ENCODE results near the gene UVRAG. TPM values are rescaled to one million over a fixed set of nuclear protein-coding genes. Genes with fewer than 3 reads are reported as not detected.

The UVRAG gene
- total RNA-seq, 1 donor, result 28.2 TPM

DNA sequence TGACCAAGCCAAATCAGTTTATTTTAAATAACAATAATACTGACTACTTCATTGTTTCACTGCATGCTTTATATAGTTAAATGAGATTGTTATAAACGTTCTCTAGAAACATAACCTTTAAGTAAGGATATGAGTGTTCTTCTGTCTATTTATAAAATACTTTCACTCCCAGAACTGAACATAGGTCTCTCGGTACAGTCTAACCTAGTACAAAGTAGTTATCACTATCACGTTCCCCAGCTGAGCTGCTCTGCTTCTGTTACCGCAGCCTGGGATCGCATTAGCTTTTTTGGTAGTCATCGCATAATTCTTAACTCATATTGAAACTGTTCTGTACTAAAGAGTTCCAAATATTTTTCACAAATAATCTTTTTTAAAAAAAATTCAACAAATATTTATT lies 247.7 kb downstream of the UVRAG start:
- TF ChIP-seq, protein P1, sequence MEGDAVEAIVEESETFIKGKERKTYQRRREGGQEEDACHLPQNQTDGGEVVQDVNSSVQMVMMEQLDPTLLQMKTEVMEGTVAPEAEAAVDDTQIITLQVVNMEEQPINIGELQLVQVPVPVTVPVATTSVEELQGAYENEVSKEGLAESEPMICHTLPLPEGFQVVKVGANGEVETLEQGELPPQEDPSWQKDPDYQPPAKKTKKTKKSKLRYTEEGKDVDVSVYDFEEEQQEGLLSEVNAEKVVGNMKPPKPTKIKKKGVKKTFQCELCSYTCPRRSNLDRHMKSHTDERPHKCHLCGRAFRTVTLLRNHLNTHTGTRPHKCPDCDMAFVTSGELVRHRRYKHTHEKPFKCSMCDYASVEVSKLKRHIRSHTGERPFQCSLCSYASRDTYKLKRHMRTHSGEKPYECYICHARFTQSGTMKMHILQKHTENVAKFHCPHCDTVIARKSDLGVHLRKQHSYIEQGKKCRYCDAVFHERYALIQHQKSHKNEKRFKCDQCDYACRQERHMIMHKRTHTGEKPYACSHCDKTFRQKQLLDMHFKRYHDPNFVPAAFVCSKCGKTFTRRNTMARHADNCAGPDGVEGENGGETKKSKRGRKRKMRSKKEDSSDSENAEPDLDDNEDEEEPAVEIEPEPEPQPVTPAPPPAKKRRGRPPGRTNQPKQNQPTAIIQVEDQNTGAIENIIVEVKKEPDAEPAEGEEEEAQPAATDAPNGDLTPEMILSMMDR (IDR thresholded peaks at IDR 0.05; ENCODE audit: extremely low read depth, low read depth, low read length), result no peak
- no peak overlapping the region for H3K4me2 ChIP-seq (ENCODE audit: insufficient read depth, low read length)
- no peak for DNase-seq (ENCODE audit: insufficient read length, low spot score, missing footprints)
- H3K27ac ChIP-seq (ENCODE audit: low read depth, low read length), result no peak overlapping the region
- H3K4me1 ChIP-seq (ENCODE audit: insufficient read depth, low read length), result no peaks in the 10 kb centered on the region
- no peaks in the 10 kb centered on the region for H3K36me3 ChIP-seq (ENCODE audit: insufficient read depth, low read length)
- no peak overlapping the region for H2AFZ ChIP-seq (ENCODE audit: low read length)
- no peak overlapping the region for H3K4me3 ChIP-seq (ENCODE audit: insufficient read depth, low read length)
- no peaks in the 10 kb centered on the region for H3K9me3 ChIP-seq (ENCODE audit: low read depth, low read length)
- H4K20me1 ChIP-seq (ENCODE audit: insufficient read depth, low read length), result no peaks in the 10 kb centered on the region
- H3K79me2 ChIP-seq (ENCODE audit: insufficient read depth, low read length), result no peaks in the 10 kb centered on the region
- no peaks in the 10 kb centered on the region for H3K27me3 ChIP-seq (ENCODE audit: insufficient read depth, low read length)

DNA sequence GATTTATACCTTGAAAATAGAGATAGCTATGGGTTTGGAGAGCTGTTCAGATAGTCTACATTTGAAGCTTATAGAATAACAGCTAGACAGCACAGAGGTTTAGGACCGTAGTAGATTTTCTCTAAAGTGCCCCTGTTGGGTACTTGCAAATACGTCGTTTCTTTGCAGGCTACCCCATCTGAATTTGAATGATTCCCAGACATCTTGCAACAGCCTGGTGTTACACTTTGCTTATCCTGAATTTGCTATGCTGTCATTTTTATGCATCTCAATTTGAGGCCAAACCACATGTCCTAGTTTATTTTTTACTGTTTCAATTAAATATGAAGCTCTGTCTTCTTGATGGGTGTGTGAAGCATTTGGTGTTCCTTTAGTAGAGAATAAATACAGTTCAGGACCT lies 249.2 kb downstream of the UVRAG start:
- Histone ChIP-seq H3K4me3 (ENCODE audit: insufficient read depth, low read length) (no peak overlapping the region), H2AFZ (ENCODE audit: low read length) (no peak overlapping the region), H3K4me2 (ENCODE audit: insufficient read depth, low read length) (no peak overlapping the region), H3K36me3 (ENCODE audit: insufficient read depth, low read length) (no peaks in the 10 kb centered on the region), H3K27ac (ENCODE audit: low read depth, low read length) (no peak overlapping the region), H3K79me2 (ENCODE audit: insufficient read depth, low read length) (no peaks in the 10 kb centered on the region), H3K27me3 (ENCODE audit: insufficient read depth, low read length) (no peaks in the 10 kb centered on the region), H4K20me1 (ENCODE audit: insufficient read depth, low read length) (no peaks in the 10 kb centered on the region), H3K4me1 (ENCODE audit: insufficient read depth, low read length) (no peaks in the 10 kb centered on the region), H3K9me3 (ENCODE audit: low read depth, low read length) (no peaks in the 10 kb centered on the region)
- TF ChIP-seq, protein P1 (IDR thresholded peaks at IDR 0.05; ENCODE audit: extremely low read depth, low read depth, low read length), result no peak
- no peak for DNase-seq (ENCODE audit: insufficient read length, low spot score, missing footprints)

DNA sequence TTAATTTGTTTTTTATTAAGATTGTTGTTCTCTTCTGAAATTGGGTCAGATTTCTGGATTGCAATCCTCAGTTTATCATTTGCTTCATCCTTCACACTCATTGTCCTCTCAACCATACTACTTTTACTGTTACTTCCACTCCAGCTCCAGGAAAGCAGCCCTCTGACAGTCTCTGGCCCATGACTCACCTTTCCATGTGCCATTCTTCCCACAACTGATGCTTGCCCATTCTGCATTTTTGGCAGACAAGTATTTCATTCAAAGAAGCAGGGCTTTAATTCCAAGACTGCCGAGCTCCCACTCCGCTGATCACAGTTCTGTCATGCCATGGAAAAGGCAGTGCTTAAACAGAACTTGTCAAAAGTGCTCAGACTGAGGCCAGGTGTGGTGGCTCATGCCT lies 252.1 kb downstream of the UVRAG start:
- no peak overlapping the region for H2AFZ ChIP-seq (ENCODE audit: low read length)
- no peak overlapping the region for H3K4me3 ChIP-seq (ENCODE audit: insufficient read depth, low read length)
- TF ChIP-seq, protein P1 (IDR thresholded peaks at IDR 0.05; ENCODE audit: extremely low read depth, low read depth, low read length), result no peak
- H3K4me1 ChIP-seq (ENCODE audit: insufficient read depth, low read length), result no peaks in the 10 kb centered on the region
- no peaks in the 10 kb centered on the region for H3K27me3 ChIP-seq (ENCODE audit: insufficient read depth, low read length)
- H4K20me1 ChIP-seq (ENCODE audit: insufficient read depth, low read length), result no peaks in the 10 kb centered on the region
- DNase-seq (ENCODE audit: insufficient read length, low spot score, missing footprints), result peak; percentile 62
- H3K4me2 ChIP-seq (ENCODE audit: insufficient read depth, low read length), result no peak overlapping the region
- H3K27ac ChIP-seq (ENCODE audit: low read depth, low read length), result no peak overlapping the region
- H3K36me3 ChIP-seq (ENCODE audit: insufficient read depth, low read length), result no peaks in the 10 kb centered on the region
- H3K79me2 ChIP-seq (ENCODE audit: insufficient read depth, low read length), result no peaks in the 10 kb centered on the region
- no peaks in the 10 kb centered on the region for H3K9me3 ChIP-seq (ENCODE audit: low read depth, low read length)

DNA sequence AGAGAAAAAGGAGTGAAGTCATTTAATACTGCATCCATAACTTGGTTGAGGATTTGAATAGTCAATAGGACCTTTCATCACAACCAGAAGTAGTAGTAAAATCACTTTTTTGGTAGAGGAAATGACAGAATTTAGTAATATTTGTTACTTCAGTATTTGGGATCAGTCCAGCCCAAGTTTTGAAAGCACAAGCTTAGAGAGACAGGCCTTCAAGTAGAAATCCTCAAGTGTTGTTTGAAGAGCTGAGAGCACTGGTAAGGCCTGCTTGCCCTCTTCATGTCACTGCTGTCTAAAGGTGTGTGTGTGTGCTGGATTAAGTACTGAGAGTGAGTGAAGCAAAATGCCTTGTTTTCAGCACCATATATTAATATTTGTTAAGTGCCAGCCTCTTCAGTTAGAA lies 254.0 kb downstream of the UVRAG start:
- Histone ChIP-seq H3K9me3 (ENCODE audit: low read depth, low read length) (no peaks in the 10 kb centered on the region), H3K27ac (ENCODE audit: low read depth, low read length) (no peak overlapping the region), H3K36me3 (ENCODE audit: insufficient read depth, low read length) (no peaks in the 10 kb centered on the region), H3K4me2 (ENCODE audit: insufficient read depth, low read length) (no peak overlapping the region), H3K79me2 (ENCODE audit: insufficient read depth, low read length) (no peaks in the 10 kb centered on the region), H2AFZ (ENCODE audit: low read length) (no peak overlapping the region), H3K27me3 (ENCODE audit: insufficient read depth, low read length) (no peaks in the 10 kb centered on the region), H3K4me3 (ENCODE audit: insufficient read depth, low read length) (no peak overlapping the region), H3K4me1 (ENCODE audit: insufficient read depth, low read length) (peaks cover 10% of the 10 kb centered on the region), H4K20me1 (ENCODE audit: insufficient read depth, low read length) (no peaks in the 10 kb centered on the region)
- TF ChIP-seq, protein P1 (IDR thresholded peaks at IDR 0.05; ENCODE audit: extremely low read depth, low read depth, low read length), result no peak
- no peak for DNase-seq (ENCODE audit: insufficient read length, low spot score, missing footprints)

Measured in osteoblast (primary cell).